ENCODE results near the gene SELENOO.

The SELENOO gene

GRCh38 chr22:50216684-50217520 lies 16.1 kb downstream of the SELENOO start:
- DNase-seq (ENCODE audit: low spot score) = no peak

GRCh38 chr22:50217543-50218152 lies 16.8 kb downstream of the SELENOO start:
- no peak for DNase-seq (ENCODE audit: low spot score)

DNA sequence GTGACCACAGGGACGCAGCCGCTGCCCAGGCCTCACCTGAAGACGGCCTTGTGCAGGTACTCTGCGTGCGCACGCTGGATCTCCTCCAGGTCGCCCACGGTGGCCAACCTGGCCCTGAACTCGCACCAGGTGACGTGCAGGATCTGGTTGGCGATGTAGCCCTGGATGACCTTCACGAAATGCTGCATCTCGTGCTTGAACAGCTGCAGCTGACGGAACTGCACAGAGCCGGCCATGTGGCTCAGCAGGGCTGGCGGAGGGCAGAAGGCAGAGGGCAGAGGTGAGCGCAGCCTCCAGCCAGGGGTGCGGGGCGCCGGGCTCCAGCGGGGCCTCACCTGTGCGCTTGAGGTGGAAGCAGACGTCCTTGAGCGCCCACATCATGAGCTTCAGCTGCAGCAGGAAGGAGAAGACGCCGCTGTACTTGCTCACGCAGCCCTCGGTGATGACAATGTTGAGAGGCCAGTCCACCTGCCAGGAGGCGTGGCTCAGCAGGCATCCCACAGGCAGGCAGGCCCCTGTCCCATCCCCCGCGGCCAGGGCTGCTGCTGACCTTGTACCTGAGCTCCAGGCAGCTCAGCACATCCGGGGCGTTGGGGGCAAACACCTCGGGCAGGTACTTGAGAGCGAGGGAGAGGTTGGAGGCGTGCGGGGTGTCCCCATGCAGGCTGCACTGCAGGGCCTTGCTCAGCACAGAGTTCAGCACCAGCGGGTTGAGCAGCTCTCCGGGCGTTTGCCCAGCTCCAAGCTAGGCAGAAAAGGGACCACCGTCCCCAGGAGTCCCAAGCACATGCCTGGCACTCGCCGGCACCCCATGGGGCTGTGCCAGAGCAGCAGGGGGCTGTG lies 17.6 kb downstream of the SELENOO start:
- DNase-seq (ENCODE audit: low spot score) = no peak

DNA sequence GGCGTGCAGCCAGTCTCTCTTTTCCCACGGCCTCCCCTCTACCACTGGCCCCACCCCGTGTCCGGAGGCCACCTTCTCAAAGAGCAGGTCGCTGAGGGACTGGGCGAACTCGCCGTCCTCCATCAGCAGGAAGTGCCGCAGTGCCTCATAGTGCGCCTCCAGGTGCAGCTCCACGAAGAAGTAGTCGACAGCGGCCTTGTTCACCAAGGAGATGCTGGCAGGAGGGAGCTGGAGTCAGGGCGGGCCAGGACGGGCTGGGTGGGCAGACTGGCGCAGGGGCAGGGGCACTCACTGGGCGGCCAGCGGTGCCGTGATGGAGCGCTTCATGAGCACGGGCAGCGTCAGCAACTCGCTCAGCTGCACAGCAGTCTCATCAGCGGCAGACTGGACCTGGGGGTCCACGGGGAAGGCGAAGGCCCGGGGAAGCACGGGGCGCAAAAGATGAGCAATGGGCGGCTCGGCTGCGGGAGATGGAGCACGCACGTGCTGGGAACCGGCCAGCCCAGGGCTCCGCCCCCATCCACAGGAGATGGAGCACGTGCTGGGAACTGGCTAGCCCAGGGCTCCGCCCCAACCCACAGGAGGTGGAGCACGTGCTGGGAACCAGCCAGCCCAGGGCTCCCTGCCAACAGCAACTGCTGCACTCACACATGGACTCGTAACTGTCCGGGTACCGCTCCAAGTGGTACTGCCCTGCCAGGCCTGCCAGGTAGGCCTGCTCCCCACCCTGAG lies 18.4 kb downstream of the SELENOO start:
- DNase-seq (ENCODE audit: low spot score) = no peak

DNA sequence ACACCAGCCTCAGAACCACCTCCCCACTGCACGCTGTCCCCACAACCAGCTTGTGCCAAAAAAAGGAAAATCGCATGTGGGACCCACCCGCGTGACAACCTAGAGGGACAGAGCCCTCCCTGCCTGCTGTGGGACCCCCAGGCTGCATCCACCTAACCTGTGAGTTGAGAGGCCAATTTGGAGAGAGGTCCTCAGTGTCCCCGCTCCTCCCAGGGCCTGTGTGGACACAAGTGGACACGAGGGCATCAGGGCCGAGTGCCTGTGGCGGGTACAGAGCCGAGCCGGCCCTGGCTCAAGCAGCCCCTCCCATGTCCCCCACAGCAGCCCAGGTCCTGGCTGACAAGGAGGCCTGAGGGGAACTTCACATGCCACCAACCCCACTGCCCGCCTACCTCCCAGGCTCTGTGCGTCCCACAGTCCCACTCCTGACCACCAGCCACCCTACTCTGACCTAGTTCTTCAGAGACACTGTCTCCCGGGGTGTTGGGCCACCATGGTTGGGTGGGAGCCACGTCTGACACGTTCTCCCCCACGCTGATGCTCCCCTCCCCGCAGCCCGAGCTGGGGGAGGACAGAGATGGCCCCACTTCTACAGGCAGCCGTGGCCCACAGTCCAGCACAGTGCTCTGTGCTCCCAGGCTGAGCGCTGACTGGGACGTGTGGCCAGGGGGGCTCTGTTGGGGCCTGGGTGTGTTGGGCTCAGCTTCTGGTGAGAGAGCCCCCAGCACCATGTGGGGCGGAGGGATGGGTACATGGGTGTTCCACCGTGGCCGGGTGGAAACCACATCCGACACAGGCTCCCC lies 19.2 kb downstream of the SELENOO start:
- DNase-seq (ENCODE audit: low spot score) = no peak

DNA sequence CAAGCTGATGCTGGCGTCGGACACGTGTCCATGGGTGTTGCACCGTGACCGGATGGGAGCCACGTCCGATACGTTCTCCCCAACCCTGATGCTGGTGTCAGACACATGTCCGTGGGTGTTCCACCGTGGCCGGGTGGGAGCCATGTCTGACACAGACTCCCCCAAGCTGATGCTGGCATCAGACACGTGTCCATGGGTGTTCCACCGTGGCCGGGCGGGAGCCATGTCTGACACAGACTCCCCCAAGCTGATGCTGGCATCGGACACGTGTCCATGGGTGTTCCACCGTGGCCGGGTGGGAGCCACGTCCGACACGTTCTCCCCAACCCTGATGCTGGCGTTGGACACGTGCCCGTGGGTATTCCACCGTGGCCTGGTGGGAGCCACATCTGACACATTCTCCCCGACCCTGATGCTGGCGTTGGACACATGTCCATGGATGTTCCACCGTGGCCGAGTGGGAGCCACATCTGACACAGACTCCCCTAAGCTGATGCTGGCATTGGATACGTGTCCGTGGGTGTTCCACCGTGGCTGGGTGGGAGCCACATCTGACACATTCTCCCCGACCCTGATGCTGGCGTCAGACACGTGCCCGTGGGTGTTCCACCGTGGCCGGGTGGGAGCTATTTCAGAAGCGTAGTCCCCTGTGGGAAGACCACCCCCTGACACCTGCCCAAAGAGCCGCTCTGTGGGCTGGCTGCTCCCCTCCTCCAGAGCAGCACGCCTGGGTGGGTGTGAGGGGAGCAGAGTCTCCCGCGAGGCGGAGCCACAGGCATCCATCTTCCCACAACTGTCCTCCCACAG lies 20.0 kb downstream of the SELENOO start:
- DNase-seq (ENCODE audit: low spot score) = no peak

- no peak for DNase-seq (ENCODE audit: low spot score)
Measured at GRCh38 chr22:50221410-50222300, 20.8 kb downstream of the SELENOO start.

DNA sequence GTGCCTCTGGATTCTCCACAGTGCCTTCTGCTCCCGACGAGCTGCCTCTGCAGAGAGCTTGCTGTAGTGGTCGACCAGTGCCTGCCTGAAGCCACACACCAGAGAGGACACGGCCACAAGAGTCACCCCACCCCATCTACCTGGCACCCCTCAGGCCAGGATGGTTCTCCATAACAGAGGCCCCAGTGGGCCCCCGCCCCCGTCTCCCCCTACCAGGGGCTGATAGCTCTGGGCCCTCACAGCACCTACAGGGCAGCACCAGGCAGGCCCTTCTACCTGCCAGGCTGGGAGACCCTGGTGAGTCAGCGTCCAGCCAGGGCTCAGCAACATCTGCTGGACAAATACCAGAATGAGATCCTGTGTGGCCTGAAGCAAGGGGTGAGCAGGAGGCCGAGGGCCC lies 21.7 kb downstream of the SELENOO start:
- no peak for DNase-seq (ENCODE audit: low spot score)

DNA sequence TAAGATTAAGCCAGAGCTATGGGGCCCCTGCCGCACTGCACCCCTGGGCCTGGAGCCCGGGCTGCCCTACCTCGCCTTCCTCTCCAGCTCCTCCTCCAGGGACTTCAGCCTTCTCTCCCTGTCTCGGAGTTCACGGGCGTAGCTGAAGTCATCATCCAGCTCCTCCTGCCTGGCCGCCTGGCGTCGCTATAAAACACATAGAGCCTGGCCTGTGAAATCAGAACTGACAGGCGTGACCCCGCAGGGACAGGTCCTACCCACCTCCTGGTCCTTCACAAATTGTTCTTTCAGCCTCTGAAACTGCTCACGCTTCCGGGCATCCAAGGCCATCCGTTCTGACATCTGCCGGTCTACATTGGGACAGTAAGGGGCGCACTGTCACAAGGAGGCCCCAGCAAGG lies 23.3 kb downstream of the SELENOO start:
- DNase-seq (ENCODE audit: low spot score) = no peak

GRCh38 chr22:50225200-50225969 lies 24.6 kb downstream of the SELENOO start:
- DNase-seq (ENCODE audit: low spot score) = no peak

DNA sequence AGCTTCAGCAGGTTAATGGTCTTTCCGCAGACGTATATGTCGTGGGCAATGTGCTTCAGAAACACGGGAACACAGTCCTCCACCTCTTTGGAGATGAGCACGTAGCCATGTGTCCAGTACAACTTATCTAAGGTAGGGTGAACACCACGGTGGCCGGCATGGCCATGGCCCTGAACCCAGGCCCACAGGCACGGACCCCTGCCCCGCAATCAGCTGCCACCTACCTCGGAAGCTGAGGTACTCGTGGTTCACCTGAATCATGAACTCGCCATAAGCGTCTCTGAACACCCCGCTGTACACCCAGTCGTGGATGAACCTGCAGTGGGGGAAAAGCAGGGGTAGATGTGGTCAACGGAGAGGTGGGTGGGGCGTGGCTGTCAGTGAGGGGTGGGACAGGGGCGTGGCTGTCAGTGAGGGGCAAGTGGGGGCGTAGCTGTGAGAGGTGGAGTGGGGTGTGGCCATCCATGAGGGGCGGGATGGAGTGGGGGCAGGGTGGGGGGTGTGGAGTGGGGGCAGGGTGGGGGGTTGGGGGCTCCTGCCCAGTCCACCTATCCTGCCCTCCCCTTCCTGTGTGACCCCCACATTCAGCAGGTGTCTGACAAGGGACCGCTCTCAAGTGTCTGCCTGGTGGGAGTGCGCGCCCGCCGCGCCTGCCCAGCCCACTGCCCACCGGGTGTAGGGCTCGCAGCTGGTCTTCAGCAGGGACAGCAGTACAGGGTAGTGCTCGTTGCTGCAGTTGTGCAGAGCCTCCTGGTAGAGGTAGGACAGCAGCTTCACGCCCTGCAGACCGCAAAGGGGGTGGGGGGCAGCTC lies 25.5 kb downstream of the SELENOO start:
- no peak for DNase-seq (ENCODE audit: low spot score)

DNA sequence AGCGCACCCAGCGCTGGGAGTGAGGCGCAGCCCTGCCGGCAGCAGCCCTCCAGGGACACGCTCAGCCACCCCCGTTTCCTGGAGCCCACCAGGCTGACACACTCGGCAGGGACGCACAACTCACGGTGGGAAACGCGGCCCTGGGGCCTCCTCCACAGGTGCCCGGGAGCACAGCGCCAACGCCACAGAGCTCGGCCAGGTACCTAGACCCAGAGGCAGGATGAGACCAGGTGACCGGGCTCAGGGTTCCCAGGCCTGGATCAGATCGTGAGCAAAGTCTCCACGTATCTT lies 26.0 kb downstream of the SELENOO start:
- no peak for DNase-seq (ENCODE audit: low spot score)

DNA sequence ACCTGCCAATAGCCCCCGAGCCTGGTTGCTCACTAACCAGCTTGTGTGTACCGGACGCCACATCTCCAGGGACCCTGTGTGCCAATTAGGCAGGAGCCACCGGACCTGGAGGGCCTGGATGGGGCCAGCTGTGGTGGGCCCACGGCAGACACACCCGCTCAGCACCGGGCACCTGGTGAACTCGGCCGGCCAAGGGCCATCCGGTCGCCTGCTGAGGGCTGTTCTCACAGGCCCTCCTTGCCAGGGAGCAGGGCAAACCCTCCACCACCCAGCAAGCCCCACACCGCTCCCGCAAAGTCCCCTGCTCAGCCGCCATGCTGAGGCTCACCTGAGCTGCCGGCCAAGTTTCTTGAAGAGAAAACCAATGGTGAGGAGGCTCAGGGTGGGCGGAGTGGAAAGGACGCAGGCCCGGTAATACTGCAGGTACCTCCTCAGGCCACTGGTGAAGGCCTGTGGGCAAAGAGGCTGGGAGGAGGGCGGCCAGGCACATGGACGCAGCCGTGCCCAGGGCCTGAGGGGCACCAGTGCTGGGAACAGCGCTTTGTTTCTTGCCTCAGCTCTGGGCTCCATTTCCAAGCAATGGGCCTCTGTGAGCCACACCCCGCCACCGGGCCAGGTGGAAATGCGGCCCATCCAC lies 26.9 kb downstream of the SELENOO start:
- DNase-seq (ENCODE audit: low spot score) = no peak

GRCh38 chr22:50228366-50228765 lies 27.6 kb downstream of the SELENOO start:
- no peak for DNase-seq (ENCODE audit: low spot score)

GRCh38 chr22:50229370-50229769 lies 28.6 kb downstream of the SELENOO start:
- no peak for DNase-seq (ENCODE audit: low spot score)

DNA sequence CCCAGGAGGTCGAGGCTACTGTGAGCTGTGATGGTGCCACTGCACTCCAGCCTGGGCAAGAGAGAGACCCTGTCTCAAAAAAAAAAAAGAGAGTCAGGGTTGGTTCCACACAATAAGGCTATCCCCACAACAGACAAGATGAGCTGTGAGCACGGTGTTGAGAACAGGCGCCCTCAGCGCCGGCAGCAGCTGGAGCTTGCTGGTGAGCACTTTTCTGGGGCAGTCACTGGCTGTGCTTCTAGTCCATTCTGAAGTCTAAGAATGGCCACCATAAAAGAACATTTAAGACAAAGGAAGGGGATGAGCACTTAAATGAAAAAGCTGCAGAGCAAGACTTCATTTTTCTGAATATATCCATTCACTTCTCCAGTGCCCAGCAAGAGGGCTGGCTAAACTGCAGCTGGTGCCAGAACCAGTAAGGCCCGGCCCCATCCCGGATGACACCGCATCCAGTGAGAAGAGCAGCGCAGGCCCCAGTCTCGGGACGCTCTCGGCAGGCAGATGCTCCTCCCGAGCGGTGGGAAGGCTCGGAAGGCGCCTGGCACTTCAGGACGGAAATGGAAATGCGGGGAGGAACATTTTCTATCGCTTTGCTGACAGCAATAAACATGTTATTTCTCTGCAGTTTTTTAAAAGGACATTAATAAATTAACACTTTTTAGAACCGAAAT lies 31.8 kb downstream of the SELENOO start:
- no peak for DNase-seq (ENCODE audit: low spot score)

- no peak for DNase-seq (ENCODE audit: low spot score)
Measured at GRCh38 chr22:50233223-50233622, 32.4 kb downstream of the SELENOO start.
